Activated T-helper 1 cell treated with anti-CD3 and anti-CD28 coated beads, Interleukin-2, amount 50 U/mL, for 16 hours (primary cell): ENCODE measurements around the gene GOLT1A.
"Not testable (repeated sequence)": the region's sequence is repeated elsewhere in the genome, so short reads cannot be mapped to it uniquely, and the experiment has no call there.

Experiments used
- DNase-seq, 2 donors: peaks; one replicate each; pipeline ENCODE4 v3.0.0-alpha.2; 2020; ENCODE audit warnings: low read depth in 1 of 2, low spot score in 1 of 2

Gene GOLT1A

DNA sequence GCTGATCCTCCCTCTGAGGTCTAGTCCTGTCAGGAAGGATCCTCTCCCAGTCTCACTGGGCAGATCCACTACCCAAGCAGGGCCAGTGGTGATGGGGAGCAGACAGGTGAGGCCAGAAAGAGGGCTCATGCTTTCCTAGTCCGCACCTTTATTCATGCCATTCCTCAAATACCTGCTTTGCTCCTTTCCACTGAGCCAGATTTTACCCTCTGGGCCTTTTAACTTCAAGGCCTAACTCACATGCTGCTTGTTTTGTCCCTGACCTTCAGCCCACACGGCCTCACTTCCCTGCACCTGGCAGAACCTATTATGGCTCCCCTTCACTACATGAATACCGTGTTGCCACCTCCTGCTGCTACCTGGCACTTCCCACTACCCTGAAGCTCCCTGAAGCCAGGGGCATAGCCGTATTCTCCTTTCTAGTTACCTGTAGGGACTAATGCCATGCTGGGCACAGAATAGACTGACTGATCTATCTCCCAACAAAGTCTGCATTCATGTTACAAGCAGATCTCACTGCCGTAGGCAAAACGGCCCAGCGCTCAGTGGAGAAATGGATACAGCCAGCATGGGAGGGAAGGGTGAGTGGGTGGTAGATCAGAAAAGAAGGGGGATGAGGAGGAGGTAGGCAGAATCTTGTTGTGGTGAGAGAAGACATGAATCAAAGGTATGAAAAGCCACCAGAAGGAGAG is 36.1 kb upstream of the GOLT1A start:
- no peak for DNase-seq

DNA sequence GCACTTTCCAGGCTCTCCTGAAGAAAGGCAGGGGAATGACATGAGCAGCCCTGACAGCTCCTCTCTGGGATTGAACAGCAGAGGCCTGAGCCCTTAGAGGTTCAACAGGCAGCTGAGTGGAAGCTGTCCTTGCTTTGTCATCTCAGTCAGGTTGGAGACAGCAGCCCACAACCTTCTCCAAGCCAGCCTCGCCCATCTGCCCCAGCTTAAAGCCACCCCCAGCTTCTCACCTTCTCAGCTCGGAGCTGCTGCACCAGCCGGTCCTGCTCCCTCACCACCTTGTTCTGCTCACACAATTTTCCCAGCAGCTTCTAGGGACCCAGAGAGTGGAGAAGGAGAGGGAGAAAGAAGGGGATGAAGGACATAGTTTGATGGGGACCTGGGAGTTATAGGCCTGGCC is 35.2 kb upstream of the GOLT1A start:
- no peak for DNase-seq

DNA sequence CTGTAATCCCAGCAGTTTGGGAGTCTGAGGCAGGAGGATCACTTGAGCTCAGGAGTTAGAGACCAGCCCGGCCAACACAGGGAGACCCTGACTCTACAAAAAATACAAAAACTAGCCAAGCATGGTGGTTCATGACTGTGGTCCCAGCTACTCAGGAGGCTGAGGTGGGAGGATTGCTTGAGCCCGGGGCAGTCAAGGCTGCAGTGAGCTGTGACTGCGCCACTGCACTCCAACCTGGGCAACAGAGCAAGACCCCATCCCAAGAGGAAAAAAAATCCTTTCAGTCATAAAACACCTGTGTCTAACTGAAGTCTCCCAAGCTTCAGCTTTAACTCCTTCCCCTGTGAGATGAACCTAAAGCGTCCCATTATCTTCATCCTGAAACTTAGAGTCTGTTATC is 33.1 kb upstream of the GOLT1A start:
- DNase-seq: no peak

DNA sequence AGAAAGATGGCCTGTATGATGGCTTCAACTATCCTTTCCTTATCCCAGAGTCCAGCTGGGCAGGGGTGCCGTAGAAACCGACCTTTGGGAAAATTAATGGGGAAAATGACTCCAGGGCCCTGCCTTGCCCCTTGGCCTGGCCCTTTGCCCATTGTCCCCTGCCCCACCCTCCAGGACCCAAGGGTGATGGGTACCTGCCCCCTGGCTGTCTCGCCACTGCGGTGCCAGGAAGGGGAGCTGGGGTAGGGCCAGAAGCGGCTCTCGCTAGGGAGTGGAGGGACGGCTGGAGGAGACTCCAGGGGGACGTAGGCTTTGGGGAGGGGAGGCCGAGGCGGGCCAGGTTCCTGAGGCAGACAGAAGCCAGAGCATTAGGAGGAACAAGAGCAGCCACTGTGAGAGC is 29.1 kb upstream of the GOLT1A start:
- no peak for DNase-seq

DNA sequence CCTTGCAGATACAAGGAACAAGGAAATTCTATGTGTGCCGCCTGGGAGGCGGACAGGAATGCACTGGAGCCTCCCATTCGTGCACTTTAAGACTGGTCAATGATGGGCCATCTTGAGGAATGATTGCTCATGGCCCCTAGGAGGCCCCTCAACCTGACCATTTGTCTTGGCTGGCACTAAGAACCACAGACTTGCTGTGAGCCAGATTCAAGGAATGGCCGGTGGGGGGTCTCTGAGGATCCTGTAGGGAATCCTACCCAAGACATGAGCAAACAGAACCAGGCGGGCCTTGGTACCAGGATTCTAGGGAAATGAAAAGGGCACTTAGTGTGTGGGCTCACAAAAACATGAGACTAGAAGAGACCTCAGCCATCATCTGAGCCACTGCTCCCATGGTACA is 28.1 kb upstream of the GOLT1A start:
- DNase-seq: no peak

DNA sequence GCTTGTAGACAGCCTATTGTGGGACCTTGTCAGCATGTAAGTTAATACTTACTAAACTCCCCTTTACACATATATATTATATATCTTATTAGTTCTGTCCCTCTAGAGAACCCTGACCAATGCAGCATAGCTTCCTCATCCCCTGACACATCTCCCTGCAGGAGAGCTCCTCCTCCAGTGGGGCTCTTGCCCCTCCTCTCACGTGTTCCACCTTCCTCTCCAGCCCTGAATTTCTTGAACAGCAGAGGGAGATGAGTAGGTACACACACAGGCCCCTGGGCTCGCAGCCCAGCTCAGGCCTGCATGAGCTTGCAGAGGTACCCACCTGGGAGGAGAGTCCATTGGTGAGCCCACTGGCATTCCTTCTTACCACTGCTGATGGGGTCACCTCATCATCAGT is 27.3 kb upstream of the GOLT1A start:
- DNase-seq: no peak

DNA sequence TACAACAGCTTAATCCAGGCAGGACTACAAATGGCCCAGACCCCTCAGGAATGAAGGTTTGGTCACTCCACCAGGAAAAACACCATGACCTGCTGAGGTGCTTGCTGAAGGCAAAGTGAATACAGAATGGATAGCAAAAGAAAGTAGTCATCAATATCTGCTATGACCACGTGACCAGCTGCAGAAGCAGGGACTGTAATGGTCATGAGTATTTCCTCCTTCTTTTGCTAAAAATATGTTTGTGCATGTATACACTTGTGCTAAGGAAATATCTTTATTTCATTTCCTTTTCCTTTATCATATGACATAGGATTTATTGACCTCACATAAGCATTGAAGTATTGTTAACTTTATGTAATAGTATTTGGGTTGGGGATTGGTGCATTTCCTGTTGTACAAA is 26.4 kb upstream of the GOLT1A start:
- no peak for DNase-seq

DNA sequence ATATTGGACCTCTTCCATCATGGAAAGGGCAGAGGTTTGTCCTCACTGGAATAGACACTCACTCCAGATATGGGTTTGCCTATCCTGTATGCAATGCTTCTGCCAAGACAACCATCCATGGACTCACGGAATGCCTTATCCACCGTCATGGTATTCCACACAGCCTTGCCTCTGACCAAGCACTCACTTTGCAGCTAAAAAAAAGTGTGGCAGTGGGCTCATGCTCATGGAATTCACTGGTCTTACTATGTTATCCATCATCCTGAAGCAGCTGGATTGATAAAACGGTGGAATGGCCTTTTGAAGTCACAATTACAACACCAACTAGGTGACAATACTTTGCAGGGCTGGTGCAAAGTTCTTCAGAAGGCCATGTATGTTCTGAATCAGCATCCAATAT is 25.6 kb upstream of the GOLT1A start:
- not testable (repeated sequence) for DNase-seq

DNA sequence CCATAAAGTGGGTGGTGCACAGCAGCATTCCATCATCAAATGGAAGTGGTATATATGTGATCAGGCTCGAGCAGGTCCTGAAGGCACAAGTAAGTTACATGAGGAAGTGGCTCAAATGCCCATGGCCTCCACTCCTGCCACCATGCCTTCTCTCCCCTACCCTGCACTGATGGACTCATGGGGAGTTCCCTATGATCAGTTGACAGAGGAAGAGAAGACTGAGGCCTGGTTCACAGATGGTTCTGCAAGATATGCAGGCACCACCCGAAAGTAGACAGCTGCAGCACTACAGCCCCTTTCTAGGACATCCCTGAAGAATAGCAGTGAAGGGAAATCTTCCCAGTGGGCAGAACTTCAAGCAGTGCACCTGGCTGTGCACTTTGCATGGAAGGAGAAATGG is 24.7 kb upstream of the GOLT1A start:
- DNase-seq: not testable (repeated sequence)

DNA sequence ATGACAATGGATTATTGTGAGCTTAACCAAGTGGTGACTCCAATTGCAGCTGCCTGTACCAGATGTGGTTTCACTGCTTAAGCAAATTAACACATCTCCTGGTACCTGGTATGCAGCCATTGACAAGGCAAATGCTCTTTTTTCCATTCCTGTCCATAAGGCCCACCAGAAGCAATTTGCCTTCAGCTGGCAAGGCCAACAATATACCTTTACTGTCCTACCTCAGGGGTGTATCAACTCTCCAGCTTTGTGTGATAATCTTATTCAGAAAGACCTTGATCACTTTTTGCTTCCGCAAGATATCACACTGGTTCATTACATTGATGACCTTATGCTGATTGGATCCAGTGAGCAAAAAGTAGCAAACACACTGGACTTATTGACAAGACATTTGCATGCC is 23.7 kb upstream of the GOLT1A start:
- DNase-seq: not testable (repeated sequence)

DNA sequence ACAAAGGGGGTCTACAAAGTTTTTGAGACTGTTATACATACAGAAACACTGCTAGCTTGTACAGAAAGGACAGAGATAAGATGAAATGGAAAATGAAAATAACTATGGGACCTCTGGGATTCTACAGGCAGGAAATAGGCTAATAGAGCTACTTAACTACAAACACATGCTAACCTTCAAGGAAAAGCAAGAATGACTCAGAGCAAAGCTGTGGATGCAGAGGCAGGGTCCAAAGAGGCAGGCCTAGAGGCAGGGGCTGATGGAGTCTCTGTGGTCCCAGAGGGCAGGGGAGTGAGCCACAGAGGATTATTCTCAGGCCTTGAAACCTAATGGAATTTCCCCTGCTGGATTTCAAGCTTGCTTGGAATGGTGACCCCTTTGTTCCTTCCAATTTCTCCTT is 18.7 kb upstream of the GOLT1A start:
- DNase-seq: no peak

DNA sequence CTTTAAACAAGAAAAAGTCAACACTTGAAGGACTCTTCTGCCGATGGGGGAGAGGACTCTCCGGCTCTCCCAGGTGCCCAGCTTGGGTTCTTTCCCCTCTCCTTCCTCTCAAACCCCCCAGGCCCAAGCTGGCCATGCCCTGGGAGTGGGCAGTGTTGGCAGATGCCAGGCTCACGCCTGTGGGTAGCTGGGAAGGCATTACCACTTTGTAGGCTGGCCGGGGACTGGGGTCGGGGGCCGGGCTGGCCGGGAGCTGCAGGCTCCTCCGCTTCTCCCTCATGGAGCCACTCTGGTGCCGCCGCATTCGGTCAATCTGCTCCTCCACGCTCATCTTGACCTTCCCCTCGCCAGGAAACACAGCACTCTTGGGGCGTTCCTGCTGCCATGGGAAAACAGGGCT is 16.4 kb upstream of the GOLT1A start:
- no peak for DNase-seq

DNA sequence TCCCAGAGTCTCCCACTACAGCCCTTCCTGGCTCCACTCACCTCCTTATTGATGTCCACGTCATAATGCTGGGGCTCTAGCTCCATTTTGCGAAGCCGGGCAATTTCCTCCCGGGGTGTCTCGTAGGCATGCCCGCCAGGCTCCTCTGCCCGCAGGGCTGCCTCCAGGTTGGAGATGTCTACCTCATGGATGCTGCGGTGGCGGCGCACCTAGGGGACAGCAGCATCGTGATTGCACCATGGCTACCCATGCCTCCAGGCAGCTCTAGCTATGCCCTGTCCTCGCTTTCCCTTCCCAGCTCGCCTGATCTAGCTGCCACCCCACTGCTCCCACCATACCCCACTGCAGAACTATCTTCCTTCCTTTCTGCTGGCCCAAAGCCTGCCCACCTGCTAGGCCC is 15.1 kb upstream of the GOLT1A start:
- no peak for DNase-seq

DNA sequence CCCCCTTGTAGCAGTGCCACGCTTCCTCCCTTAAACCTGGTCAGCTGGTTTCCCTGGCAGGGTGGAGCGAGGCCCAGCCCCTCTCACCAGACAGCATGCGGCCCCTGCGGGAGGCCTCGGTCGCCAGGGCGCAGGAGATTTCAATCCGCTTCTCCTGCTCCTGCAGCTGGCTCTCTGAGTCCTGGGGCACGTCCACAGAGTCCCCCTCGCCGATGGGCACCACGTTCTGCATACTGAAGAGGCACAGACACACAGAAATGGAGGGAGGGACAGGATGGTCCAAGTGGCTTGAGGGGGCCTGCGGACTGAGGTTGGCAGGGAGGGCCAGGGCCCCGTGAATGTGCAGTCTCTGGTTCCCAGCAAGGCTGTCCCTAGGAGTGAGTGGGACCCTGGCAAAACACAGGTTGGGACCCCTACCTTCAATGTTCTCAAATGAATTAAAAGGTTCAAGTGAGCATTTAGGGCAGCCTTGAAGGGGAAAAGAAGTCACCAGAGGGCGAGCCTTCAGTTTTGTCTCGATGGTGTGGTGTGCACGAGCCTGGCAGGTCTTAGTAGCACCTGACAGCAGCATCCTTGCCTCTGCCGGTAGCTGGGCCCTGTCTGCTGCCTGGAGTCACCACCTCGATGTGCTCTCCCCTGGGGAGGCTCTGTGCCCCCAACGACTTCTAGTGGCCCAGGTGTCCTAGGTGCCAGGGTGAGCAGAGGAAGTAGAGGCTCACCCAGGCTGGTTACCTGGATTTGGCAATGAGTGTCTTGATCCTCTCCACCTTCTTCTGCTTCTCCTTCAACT is 14.4 kb upstream of the GOLT1A start:
- DNase-seq: no peak

DNA sequence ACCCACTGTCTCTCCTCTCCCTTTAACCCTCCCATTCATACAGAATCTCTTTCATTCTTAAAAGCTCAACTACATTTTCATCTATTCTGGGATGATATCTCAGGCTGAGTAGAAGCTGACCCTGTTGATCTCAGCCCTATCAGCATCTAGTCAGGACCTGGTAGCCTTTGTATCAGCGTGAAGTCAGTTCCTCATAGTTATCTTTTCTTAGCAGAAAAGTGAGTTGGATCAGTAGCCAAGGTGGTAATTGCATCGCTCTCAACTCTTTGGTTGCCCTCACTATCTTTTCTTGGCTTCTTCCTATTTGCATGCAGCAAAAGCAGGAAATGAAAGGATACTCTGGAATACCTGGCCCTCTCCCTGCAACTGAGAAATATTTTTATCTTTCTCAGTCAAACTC is 13.6 kb upstream of the GOLT1A start:
- no peak for DNase-seq

DNA sequence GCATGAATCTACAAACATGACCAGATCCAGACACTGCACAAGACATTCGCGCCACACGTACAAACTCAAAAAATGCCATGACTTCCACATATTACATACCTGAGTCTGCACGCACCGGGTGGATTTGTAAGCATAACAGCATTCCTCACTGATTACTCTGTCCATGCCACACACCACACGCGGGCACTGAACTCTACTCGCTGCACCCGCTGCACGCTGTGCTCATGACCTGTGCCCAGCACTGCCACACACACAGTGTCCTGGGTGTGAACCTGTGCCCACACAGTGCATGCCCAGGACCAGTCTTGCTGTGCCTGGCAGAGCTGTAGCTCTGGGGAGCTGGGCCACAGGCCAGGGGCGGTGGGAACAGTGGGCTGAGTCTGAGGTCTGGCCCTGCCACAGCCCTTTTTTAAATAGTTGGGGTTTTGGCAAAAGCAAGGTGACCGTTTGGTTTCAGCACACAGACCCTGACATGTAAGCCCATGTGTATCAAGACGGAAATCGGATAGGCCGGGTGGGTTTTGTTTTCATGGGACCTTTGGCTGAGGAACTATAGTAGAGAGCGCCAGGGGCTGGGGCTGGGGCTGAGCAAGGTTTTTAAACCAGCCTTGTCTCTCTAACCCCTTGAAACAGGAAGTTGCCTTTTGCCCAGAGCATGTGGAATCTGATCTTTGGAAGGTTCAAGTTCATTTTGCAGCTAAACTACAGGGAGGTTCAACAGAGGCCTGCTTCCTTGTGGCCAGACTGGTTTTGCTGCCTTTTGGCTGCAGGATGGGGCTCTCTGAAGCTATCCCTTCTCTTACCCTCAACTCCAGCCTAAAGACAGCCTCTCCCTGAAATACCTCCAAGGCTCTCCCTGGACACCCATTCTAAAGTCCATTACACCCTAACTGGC is 12.3 kb upstream of the GOLT1A start:
- no peak for DNase-seq

DNA sequence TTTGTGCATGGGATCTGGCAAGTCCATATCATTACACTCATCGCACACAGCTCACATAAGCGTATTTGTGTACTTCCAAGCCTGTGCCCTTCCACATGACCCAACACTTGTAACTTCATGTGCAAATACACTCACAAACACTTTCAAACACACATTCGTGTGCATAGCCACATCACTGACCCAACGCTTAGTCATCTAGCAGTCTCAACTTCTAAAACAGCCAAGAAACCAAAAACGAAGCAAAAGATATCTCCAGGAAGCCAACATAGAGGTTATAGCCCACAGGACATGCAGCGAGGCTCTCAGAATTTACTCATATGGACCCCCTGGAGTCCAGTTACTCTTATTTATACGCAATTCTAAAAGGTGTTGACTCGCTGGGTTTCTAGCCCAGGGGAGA is 10.9 kb upstream of the GOLT1A start:
- no peak for DNase-seq

DNA sequence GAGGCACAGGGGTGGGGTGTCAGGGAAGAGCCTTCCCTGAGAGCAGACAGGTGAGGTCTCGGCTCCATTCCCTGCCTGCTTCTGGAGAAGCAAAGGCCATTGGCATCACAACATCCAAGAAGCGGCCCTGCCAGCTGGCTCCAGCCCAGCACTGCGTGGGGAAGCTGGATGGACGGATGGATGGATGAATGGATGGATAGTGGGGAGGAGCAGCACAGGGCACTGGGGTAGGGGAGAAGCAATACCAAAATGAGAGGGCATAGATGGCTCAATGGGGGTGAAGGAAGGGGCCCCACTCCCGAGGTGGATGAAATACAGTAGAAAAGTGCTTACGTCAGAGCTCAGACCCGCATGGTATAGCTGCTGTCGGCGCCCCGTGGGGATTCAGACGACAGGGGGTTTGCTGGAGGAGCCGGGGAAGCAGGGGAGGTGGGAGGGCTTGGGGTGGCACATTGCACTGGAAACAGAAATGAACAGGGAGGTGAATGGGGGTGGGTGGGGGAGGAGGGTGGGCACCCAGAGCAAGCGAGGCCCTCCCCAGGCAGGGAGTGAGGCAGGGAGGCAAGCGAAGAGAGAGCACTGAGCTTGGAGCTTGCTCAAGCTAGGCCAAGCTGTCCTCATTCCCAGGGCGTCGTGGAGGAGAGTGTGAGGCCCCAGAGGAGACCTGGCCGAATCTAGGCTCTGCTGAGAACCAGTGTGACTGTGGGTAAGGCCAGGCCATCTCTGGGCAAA is 9.5 kb upstream of the GOLT1A start:
- DNase-seq: no peak

DNA sequence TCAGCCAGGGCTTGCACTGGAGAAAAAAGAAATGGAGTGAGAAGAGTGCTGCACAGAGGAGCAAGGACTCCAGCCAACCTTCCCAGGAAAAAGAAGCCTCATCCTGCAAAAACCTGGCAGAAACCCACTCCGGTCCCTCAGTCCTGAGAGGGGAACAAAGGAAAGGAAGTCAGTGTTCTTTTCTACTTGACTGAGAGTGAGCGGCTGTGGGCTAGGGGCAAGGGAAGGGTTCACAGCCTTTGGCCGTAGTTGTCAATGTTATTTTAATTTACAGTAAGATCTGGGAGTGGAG is 8.9 kb upstream of the GOLT1A start:
- DNase-seq: no peak

DNA sequence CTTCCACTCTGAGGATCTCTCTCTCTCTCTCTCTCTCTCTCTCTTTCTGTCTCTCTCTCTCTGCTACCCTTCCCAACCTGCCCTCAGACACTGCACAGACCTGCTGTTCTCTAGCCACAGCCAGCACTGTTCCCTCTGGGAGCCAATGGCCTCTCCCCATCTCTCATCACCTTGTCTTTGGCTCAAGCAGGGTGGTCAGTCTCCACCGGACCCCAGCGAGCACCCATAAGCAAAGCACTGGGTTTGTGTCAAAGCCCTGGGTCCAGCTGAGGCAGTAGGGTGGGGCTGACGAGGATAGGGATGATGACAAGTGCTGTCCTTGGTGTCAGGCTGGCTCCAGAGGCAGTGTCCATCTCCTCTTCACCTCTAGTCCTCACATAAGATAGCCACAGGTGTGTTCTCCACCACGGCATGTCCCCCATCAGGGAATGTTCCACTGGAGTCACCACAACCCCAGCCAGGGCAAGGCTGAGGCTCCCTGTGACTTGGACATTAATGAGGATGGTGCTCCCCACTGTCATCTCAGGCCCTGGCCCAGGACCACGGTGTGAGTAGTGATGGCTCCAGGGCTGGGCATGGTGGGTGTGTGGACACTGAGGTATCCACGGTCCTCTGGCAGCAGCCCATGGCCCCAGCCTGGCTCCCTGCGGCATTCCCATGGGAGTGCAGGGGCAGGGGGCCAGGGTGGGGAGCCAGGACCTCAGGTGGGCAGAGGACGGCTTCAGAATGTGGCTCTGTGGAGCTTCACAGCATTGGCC is 8.4 kb upstream of the GOLT1A start:
- no peak for DNase-seq

DNA sequence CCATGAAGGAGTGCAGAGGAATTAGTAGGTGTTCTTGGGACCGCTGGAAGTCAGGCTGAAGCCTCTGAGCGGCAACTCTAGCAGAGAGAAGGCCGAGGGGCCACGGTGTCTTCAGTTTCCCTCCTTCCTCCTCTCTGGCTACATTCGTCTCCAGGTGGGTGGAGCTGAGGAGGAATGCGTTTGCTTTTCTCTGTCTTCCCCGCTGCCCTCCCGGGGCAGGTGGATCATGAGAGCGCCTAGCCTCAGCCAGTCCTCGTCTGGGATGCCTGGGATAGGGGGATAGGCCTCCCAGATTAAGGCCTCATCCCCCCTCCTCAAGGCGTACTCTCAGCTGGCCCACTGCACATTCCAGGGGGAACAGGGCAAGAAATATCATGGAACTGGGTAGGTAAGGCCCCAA is 7.5 kb upstream of the GOLT1A start:
- DNase-seq: no peak
